ENCODE measurements around the gene TAB2.

Gene TAB2

GRCh38 chr6:149275621-149276020 lies 41.9 kb upstream of the TAB2 start:
- TF ChIP-seq CTCF (conservative IDR thresholded peaks at IDR 0.05; ENCODE audit: low read length): no peak
- no peak overlapping the region for H3K4me3 ChIP-seq (ENCODE audit: low read length)
- DNase-seq (ENCODE audit: low read depth): no peak

- no peak for TF ChIP-seq CTCF (conservative IDR thresholded peaks at IDR 0.05; ENCODE audit: low read length)
- no peak for DNase-seq (ENCODE audit: low read depth)
- H3K4me3 ChIP-seq (ENCODE audit: low read length): no peak overlapping the region
Measured at GRCh38 chr6:149277621-149278020, 39.9 kb upstream of the TAB2 start.

GRCh38 chr6:149278997-149279396 lies 38.5 kb upstream of the TAB2 start:
- no peak for DNase-seq (ENCODE audit: low read depth)
- TF ChIP-seq CTCF (conservative IDR thresholded peaks at IDR 0.05; ENCODE audit: low read length): no peak
- H3K4me3 ChIP-seq (ENCODE audit: low read length): no peak overlapping the region

- no peak overlapping the region for H3K4me3 ChIP-seq (ENCODE audit: low read length)
- DNase-seq (ENCODE audit: low read depth): no peak
- TF ChIP-seq CTCF (conservative IDR thresholded peaks at IDR 0.05; ENCODE audit: low read length): no peak
Measured at GRCh38 chr6:149284904-149285303, 32.6 kb upstream of the TAB2 start.

GRCh38 chr6:149285626-149286025 lies 31.9 kb upstream of the TAB2 start:
- TF ChIP-seq CTCF (conservative IDR thresholded peaks at IDR 0.05; ENCODE audit: low read length): no peak
- no peak overlapping the region for H3K4me3 ChIP-seq (ENCODE audit: low read length)
- no peak for DNase-seq (ENCODE audit: low read depth)

GRCh38 chr6:149286905-149287304 lies 30.6 kb upstream of the TAB2 start:
- H3K4me3 ChIP-seq (ENCODE audit: low read length): no peak overlapping the region
- no peak for TF ChIP-seq CTCF (conservative IDR thresholded peaks at IDR 0.05; ENCODE audit: low read length)
- no peak for DNase-seq (ENCODE audit: low read depth)

- no peak overlapping the region for H3K4me3 ChIP-seq (ENCODE audit: low read length)
- TF ChIP-seq CTCF (conservative IDR thresholded peaks at IDR 0.05; ENCODE audit: low read length): no peak
- DNase-seq (ENCODE audit: low read depth): no peak
Measured at GRCh38 chr6:149289192-149289781, 28.2 kb upstream of the TAB2 start.

Measured in AG10803 (cell line).